Heart left ventricle (tissue), 16 donors: ENCODE results near the gene ITIH6. TPM values are rescaled to one million over a fixed set of nuclear protein-coding genes. Genes with fewer than 3 reads are reported as not detected.

Experiments used
- ATAC-seq, 4 donors: fragments of 200-7000 bp; cut with Tn5 transposase; one replicate each; pipeline ENCODE4 v1.9.1; 2020 to 2022; ENCODE audit warnings: moderate library complexity in 4 of 4, mild to moderate bottlenecking in 3 of 4, moderate number of reproducible peaks in 1 of 4
- DNase-seq, 5 donors: peaks; one replicate each; pipeline ENCODE4 v3.0.0-alpha.2; 2020
- H3K27ac ChIP-seq, 12 donors: fragments of 200-600 bp; sonication (generic) in 4 of 12; one replicate each; pipeline versions ENCODE4 v1.5.0 to v1.8.0; 2016 to 2022; ENCODE audit warnings: mild to moderate bottlenecking in 2 of 12
- H3K27me3 ChIP-seq, 9 donors: fragments of 200-600 bp; sonication (generic) in 2 of 9; one replicate each; pipeline versions ENCODE4 v1.5.1 to v1.8.0; 2016 to 2022; ENCODE audit warnings: mild to moderate bottlenecking in 3 of 9
- H3K36me3 ChIP-seq, 9 donors: fragments of 200-600 bp; sonication (generic) in 2 of 9; one replicate each; pipeline versions ENCODE4 v1.5.0 to v1.8.0; 2018 to 2022; ENCODE audit warnings: mild to moderate bottlenecking in 2 of 9
- H3K4me1 ChIP-seq, 12 donors: fragments of 200-600 bp; sonication (generic) in 4 of 12; one replicate each; pipeline versions ENCODE4 v1.5.0 to v1.8.0; 2016 to 2022; ENCODE audit warnings: mild to moderate bottlenecking in 3 of 12
- H3K4me3 ChIP-seq, 12 donors: fragments of 200-600 bp; sonication (generic) in 4 of 12; one replicate each; pipeline versions ENCODE4 v1.5.0 to v1.8.0; 2017 to 2022; ENCODE audit warnings: mild to moderate bottlenecking in 9 of 12, moderate library complexity in 4 of 12
- H3K9me3 ChIP-seq, 12 donors: fragments of 200-600 bp; sonication (generic) in 4 of 12; one replicate each; pipeline versions ENCODE4 v1.5.0 to v1.8.0; 2016 to 2022; ENCODE audit warnings: mild to moderate bottlenecking in 1 of 12
- CTCF ChIP-seq, 12 donors: fragments of 200-600 bp; sonication (generic) in 4 of 12; IDR thresholded peaks; one replicate each; pipeline versions ENCODE4 v1.5.0 to v1.8.0; 2018 to 2022; ENCODE audit warnings: antibody characterized with exemption in 12 of 12, mild to moderate bottlenecking in 5 of 12
- POLR2A ChIP-seq, 2 donors: fragments of 450-650 bp; IDR thresholded peaks; one replicate each; pipeline ENCODE4 v1.6.1; 2017; ENCODE audit warnings: antibody characterized with exemption in 2 of 2, mild to moderate bottlenecking in 2 of 2, moderate library complexity in 2 of 2
- WGBS, 4 donors: extraction: QIAGEN DNeasy Blood & Tissue Kit in 2 of 4; methylation state at CpG; one replicate each; pipeline versions ENCODE4 v1.1.5 to v1.1.7; 2013 to 2018; 5-methylcytosine and 5-hydroxymethylcytosine counted together
- intact Hi-C, 10 donors: fragments of 100-400 bp; cut with DNase I; formaldehyde crosslinking; loops; one replicate each; pipeline versions ENCODE4 v1.11.1 to v1.14.2; 2022
- polyA plus RNA-seq, 2 donors: library from polyadenylated mRNA; stranded (reverse); fragments of 200-250 nt; gene quantifications; one replicate each; pipeline ENCODE4 v1.2.3, GENCODE V29; 2013
- total RNA-seq, 9 donors: library from RNA; depleted of rRNA in 2 of 9; stranded (reverse); fragments of >200 nt in 2 of 9; fragmentation: NEBNext Ultra II Directional in 3 of 9; extraction: Animal tissue kit (Norgen Biotek cat#: 25700) in 3 of 9; gene quantifications; one replicate each; pipeline versions ENCODE4 v1.1.0 to v1.2.4, GENCODE V29; 2016 to 2023
- donor health status: ischemic (EF 13 %, LVEDD 7.1; RV severe dilation, severe dysfunction).
- donor health status: healthy with polysubstance abuse.
- donor health status: DM: no; HTN: yes; CAD: no.
- donor health status: DM: no; HTN: no; CAD: no.
- donor health status: ischemic (EF 25% LVEDD 6.9; RV normal size, moderate dysfunction).
- donor health status: ischemic (EF 25% LVEDD 5.7; RV mildly dilated, moderate dysfunction).
- donor health status: healthy.
- donor health status: DM: yes; HTN: yes; CAD: no.
- donor health status: ischemic (EF 35%, LVEDD 5.7; RV mildly dilated, moderate dysfunction).
- donor health status: nonischemic (EF 11% LVEDD 7.7; RV severe dilation, severe dysfunction).
- donor health status: DM: yes; HTN: yes; CAD: no.
- donor health status: PGD.
- donor health status: ischemic (EF 29% LVEDD 5.4; RV normal size, mild dysfunction).
- donor health status: nonischemic (EF 23%, LVEDD 6.1; RV moderate dilation, normal function).

Gene ITIH6
- total and polyA plus RNA-seq, 11 donors: not detected

GRCh38 chrX:54818221-54818620 lies 20.2 kb upstream of the ITIH6 start:
- Histone ChIP-seq H3K9me3 (no peaks in the 10 kb centered on the region), H3K36me3 (peaks cover 0 to 33% (median 28%) of the 10 kb centered on the region in 9 donors), H3K27me3 (no peaks in the 10 kb centered on the region), H3K27ac (no peak overlapping the region), H3K4me1 (no peaks in the 10 kb centered on the region), H3K4me3 (no peak overlapping the region)
- WGBS, 4 donors: 34 to 59% (median 56%) methylated on average over 5 of the region's 5 CpGs
- intact Hi-C loops: no loop called here
- DNase-seq (no peak), ATAC-seq (no peak)
- TF ChIP-seq POLR2A (IDR thresholded peaks at IDR 0.05) (no peak), CTCF (IDR thresholded peaks at IDR 0.05) (no peak)

- ATAC-seq: peak in 2 of 4 donors; percentile 20 to 23
- intact Hi-C loops: no loop called here
- no peak for DNase-seq
- no peak for TF ChIP-seq CTCF (IDR thresholded peaks at IDR 0.05)
- no peak for TF ChIP-seq POLR2A (IDR thresholded peaks at IDR 0.05)
- Histone ChIP-seq H3K36me3 (peaks cover 0 to 42% (median 37%) of the 10 kb centered on the region in 9 donors), H3K27ac (no peak overlapping the region), H3K4me1 (no peaks in the 10 kb centered on the region), H3K27me3 (no peaks in the 10 kb centered on the region), H3K4me3 (no peak overlapping the region), H3K9me3 (no peaks in the 10 kb centered on the region)
- 72 to 85% (median 78%) methylated on average over 7 of the region's 7 CpGs for WGBS, 4 donors
These were observed 19.3 kb upstream of the ITIH6 start for GRCh38 chrX:54817220-54817820.

GRCh38 chrX:54812306-54812705 lies 14.3 kb upstream of the ITIH6 start:
- TF ChIP-seq POLR2A (IDR thresholded peaks at IDR 0.05) (no peak), CTCF (IDR thresholded peaks at IDR 0.05) (no peak)
- Histone ChIP-seq H3K9me3 (no peaks in the 10 kb centered on the region), H3K4me3 (no peak overlapping the region), H3K36me3 (peaks cover 0 to 69% (median 56%) of the 10 kb centered on the region in 9 donors), H3K27ac (no peak overlapping the region), H3K4me1 (peaks cover 0 to 18% (median 7%) of the 10 kb centered on the region in 12 donors), H3K27me3 (no peaks in the 10 kb centered on the region)
- intact Hi-C loops: no loop called here
- 69 to 91% (median 83%) methylated on average over 3 of the region's 3 CpGs for WGBS, 4 donors
- ATAC-seq: no peak
- DNase-seq: no peak

- no peaks in the 10 kb centered on the region for H3K27me3 ChIP-seq
- ATAC-seq: no peak
These were observed 13.3 kb upstream of the ITIH6 start for GRCh38 chrX:54811301-54811885.

More at GRCh38 chrX:54811301-54811885, 13.3 kb upstream of the ITIH6 start:
- intact Hi-C loops: no loop called here
- DNase-seq: no peak
- Histone ChIP-seq H3K9me3 (no peaks in the 10 kb centered on the region), H3K4me1 (peaks cover 0 to 18% (median 7%) of the 10 kb centered on the region in 12 donors), H3K36me3 (peaks cover 0 to 68% (median 55%) of the 10 kb centered on the region in 9 donors), H3K4me3 (no peak overlapping the region), H3K27ac (no peak overlapping the region)
- TF ChIP-seq POLR2A (IDR thresholded peaks at IDR 0.05): no peak
- no peak for TF ChIP-seq CTCF (IDR thresholded peaks at IDR 0.05)
- 69 to 85% (median 76%) methylated on average over 9 of the region's 9 CpGs for WGBS, 4 donors
